Peyer's patch (tissue), 4 donors: ENCODE data around the gene KIFBP. TPM values are rescaled to one million over a fixed set of nuclear protein-coding genes. Genes with fewer than 3 reads are reported as not detected.

Experiments
- DNase-seq, 3 donors: peaks; one replicate each; pipeline ENCODE4 v3.0.0-alpha.2; 2017 to 2019
- H3K27ac ChIP-seq, 4 donors: fragments of 200-600 bp; sonication (generic); one replicate each; pipeline ENCODE4 v1.5.1; 2016 to 2019
- H3K27me3 ChIP-seq, 2 donors: fragments of 200-600 bp; sonication (generic); one replicate each; pipeline ENCODE4 v1.5.1; 2019
- H3K36me3 ChIP-seq, 3 donors: fragments of 200-600 bp; sonication (generic); one replicate each; pipeline ENCODE4 v1.5.1; 2016 to 2019
- H3K4me1 ChIP-seq, 4 donors: fragments of 200-600 bp; sonication (generic); one replicate each; pipeline ENCODE4 v1.5.1; 2016 to 2019
- H3K4me3 ChIP-seq, 4 donors: fragments of 200-600 bp; sonication (generic); 1 replicate in 3 of 4; 2 replicates in 1 of 4; pipeline ENCODE4 v1.5.1; 2016 to 2019; ENCODE audit warnings: mild to moderate bottlenecking in 1 of 4
- H3K9me3 ChIP-seq, 4 donors: fragments of 200-600 bp; sonication (generic); one replicate each; pipeline ENCODE4 v1.5.1; 2016 to 2019; ENCODE audit warnings: mild to moderate bottlenecking in 1 of 4
- CTCF ChIP-seq, 6 experiments: fragments of 450-650 bp in 4 of 6; fragments of 200-600 bp in 2 of 6; sonication (generic) in 1 of 6; IDR thresholded peaks; one replicate each; pipeline ENCODE4 v1.5.1; 2017 to 2019; ENCODE audit warnings: antibody characterized with exemption in 6 of 6, mild to moderate bottlenecking in 3 of 6, moderate library complexity in 1 of 6
- POLR2A ChIP-seq, 2 donors: fragments of 450-650 bp; IDR thresholded peaks; one replicate each; pipeline ENCODE4 v1.5.1; 2017; ENCODE audit warnings: antibody characterized with exemption in 2 of 2, mild to moderate bottlenecking in 2 of 2, moderate library complexity in 2 of 2
- total RNA-seq, 4 donors: library from RNA; depleted of rRNA; stranded (reverse); fragments of >200 nt; gene quantifications; one replicate each; pipeline ENCODE4 v1.1.0, GENCODE V29; 2016

Gene KIFBP
- total RNA-seq, 4 donors from 2014 or later, result 13.1 to 20.7 (median 19.9) TPM

DNA sequence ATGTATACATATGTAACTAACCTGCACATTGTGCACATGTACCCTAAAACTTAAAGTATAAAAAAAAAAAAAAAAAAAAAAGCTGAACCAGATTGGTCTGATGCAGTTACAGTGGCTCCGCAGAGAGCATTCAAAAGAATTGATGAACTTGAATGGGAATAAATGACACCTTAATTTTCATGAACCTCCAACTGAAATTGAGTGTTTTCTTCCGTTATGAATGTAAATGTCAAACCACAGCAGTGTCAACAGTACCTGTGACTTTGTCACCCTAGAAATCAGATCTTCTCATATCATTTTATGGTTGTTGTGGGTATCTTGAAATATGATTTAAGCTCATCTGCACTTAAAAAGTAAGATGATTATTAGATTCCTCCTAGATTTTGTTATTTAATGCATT, 66.6 kb downstream of the KIFBP start:
- H3K9me3 ChIP-seq, result no peaks in the 10 kb centered on the region
- H3K36me3 ChIP-seq, result no peaks in the 10 kb centered on the region
- H3K4me3 ChIP-seq, result no peak overlapping the region
- peaks cover 0 to 7% (median 3%) of the 10 kb centered on the region in 4 donors for H3K4me1 ChIP-seq
- TF ChIP-seq CTCF (IDR thresholded peaks at IDR 0.05), result no peak
- TF ChIP-seq POLR2A (IDR thresholded peaks at IDR 0.05), result no peak
- no peak overlapping the region for H3K27ac ChIP-seq
- DNase-seq, result no peak
- H3K27me3 ChIP-seq, result no peaks in the 10 kb centered on the region

DNA sequence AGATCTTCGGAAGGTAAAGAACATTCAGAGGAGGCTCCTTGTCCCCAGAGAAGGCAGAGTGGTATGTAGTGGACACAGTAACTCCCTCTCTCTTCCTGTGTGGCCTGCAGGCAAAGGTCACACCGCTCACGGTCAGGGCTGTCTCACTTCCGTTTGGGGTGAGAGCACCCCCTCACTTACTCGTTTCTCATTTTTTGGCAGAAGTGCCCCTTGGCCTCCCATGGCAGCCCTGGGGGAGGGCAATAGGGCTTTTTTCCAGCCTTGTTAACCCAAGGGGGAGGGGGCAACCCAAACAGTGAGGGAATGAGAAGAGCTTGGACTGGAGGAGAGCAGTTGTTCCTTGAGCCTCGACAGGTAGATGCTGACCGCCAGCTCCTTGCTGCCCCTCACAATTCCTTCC, 67.5 kb downstream of the KIFBP start:
- DNase-seq, result peak in 1 of 3 donors; percentile 58
- Histone ChIP-seq H3K9me3 (no peaks in the 10 kb centered on the region), H3K27me3 (no peaks in the 10 kb centered on the region), H3K27ac (peak overlapping the region; percentile 1 to 70 (median 62)), H3K4me1 (peaks cover 0 to 15% (median 3%) of the 10 kb centered on the region in 4 donors), H3K36me3 (no peaks in the 10 kb centered on the region), H3K4me3 (no peak overlapping the region)
- no peak for TF ChIP-seq POLR2A (IDR thresholded peaks at IDR 0.05)
- TF ChIP-seq CTCF (IDR thresholded peaks at IDR 0.05), result no peak

GRCh38 chr10:69056536-69057260, 68.1 kb downstream of the KIFBP start:
- H3K4me1 ChIP-seq, result peaks cover 0 to 20% (median 3%) of the 10 kb centered on the region in 4 donors
- H3K27me3 ChIP-seq, result no peaks in the 10 kb centered on the region
- TF ChIP-seq CTCF (IDR thresholded peaks at IDR 0.05) (no peak), POLR2A (IDR thresholded peaks at IDR 0.05) (no peak)
- H3K27ac ChIP-seq, result peak overlapping the region; percentile 29 to 70 (median 62)
- H3K9me3 ChIP-seq, result no peaks in the 10 kb centered on the region
- DNase-seq, result no peak
- no peaks in the 10 kb centered on the region for H3K36me3 ChIP-seq
- no peak overlapping the region for H3K4me3 ChIP-seq

DNA sequence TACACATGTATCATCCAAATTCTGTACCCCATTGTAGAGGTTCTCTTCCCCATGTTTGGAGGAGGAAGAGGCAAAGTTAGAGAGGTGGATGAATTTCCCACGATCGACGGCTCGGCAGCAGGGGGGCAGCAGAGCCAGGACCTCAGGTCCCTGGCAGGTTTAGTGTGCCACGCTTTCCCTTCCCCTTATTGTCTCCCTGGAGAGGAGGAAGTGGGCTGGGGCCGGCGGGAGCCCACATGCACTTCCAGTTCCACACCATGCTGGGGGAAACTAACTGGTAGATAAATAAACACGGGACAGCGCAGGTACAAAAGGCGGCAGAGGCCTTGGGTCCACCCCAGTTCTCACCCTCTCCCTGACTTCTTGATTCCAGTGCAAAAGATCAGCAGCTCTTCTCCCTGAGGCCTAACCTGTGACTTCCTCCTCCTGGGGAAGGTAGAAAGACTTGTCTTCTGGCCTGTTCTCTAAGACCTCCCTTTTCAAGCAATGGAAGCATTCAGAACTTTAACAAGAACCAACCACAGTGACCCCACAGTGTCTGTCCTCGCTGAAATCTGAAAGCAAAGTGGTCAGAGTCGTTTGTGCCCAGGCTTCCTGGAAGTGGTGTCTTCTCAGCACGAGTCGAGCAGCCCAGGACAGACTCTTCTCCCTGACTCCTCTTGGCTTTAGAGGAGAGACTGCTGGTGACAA, 68.8 kb downstream of the KIFBP start:
- H3K9me3 ChIP-seq, result no peaks in the 10 kb centered on the region
- TF ChIP-seq POLR2A (IDR thresholded peaks at IDR 0.05) (no peak), CTCF (IDR thresholded peaks at IDR 0.05) (no peak)
- peak overlapping the region; percentile 29 to 70 (median 58) for H3K27ac ChIP-seq
- H3K4me1 ChIP-seq, result peaks cover 0 to 24% (median 6%) of the 10 kb centered on the region in 4 donors
- no peaks in the 10 kb centered on the region for H3K36me3 ChIP-seq
- H3K27me3 ChIP-seq, result no peaks in the 10 kb centered on the region
- H3K4me3 ChIP-seq, result no peak overlapping the region
- DNase-seq, result peak in 2 of 3 donors; percentile 39 to 72

DNA sequence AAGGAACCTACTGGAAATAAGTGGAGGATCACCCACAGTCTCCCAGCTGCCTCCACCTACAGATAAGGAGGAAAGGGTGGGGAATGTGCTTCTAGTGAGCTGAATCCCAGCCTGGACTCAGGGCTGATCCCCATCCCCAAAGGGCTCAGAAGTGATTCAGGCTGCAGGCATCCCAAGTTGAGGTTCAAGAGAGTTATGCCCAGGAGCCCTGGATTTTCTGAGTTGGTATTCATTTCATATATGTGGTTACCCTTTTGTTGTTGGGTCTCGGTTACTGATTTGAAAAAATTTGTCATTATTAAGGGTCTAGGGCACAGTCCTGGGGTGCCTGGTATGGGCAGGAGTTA, 69.3 kb downstream of the KIFBP start:
- TF ChIP-seq POLR2A (IDR thresholded peaks at IDR 0.05), result no peak
- TF ChIP-seq CTCF (IDR thresholded peaks at IDR 0.05), result no peak
- no peak for DNase-seq
- Histone ChIP-seq H3K27ac (peak overlapping the region; percentile 29 to 70 (median 58)), H3K36me3 (no peaks in the 10 kb centered on the region), H3K27me3 (no peaks in the 10 kb centered on the region), H3K4me1 (peaks cover 0 to 24% (median 6%) of the 10 kb centered on the region in 4 donors), H3K9me3 (no peaks in the 10 kb centered on the region), H3K4me3 (no peak overlapping the region)
